ENCODE data around the gene ATP2B1. TPM values are rescaled to one million over a fixed set of nuclear protein-coding genes. Genes with fewer than 3 reads are reported as not detected.

ATP2B1 gene
- total RNA-seq, 2 donors from 2014 or later = 14.9 to 18.5 TPM

DNA sequence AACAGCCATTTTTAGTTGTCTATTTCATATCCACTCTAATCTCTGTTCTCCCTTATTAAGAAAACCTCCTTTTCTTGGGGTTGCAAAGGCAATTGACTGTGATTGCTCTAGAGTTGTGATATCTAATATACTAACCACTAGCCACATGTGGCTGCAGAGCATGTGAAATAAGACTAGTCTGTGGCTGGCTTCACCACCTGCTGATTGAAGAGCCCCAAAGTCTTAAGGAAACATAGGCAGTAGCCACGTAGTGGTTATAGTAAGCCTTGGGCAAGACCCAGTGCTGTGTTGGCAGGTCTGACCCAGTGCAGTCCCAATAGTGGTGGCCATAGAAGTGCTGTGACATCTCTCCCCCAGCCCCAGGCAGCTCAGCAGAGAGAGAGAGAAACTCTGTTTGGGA, 28.4 kb upstream of the ATP2B1 start:
- Histone ChIP-seq H3K27me3 (no peaks in the 10 kb centered on the region), H3K4me3 (no peak overlapping the region), H3K27ac (no peak overlapping the region), H3K36me3 (no peaks in the 10 kb centered on the region), H3K4me1 (no peaks in the 10 kb centered on the region), H3K9me3 (peaks cover 0 to 28% of the 10 kb centered on the region in 2 donors)
- no peak for DNase-seq (ENCODE audit: low spot score)
- TF ChIP-seq, protein P1, sequence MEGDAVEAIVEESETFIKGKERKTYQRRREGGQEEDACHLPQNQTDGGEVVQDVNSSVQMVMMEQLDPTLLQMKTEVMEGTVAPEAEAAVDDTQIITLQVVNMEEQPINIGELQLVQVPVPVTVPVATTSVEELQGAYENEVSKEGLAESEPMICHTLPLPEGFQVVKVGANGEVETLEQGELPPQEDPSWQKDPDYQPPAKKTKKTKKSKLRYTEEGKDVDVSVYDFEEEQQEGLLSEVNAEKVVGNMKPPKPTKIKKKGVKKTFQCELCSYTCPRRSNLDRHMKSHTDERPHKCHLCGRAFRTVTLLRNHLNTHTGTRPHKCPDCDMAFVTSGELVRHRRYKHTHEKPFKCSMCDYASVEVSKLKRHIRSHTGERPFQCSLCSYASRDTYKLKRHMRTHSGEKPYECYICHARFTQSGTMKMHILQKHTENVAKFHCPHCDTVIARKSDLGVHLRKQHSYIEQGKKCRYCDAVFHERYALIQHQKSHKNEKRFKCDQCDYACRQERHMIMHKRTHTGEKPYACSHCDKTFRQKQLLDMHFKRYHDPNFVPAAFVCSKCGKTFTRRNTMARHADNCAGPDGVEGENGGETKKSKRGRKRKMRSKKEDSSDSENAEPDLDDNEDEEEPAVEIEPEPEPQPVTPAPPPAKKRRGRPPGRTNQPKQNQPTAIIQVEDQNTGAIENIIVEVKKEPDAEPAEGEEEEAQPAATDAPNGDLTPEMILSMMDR (IDR thresholded peaks at IDR 0.05) = no peak

GRCh38 chr12:89733579-89734201, 25.1 kb upstream of the ATP2B1 start:
- Histone ChIP-seq H3K27me3 (no peaks in the 10 kb centered on the region), H3K4me3 (no peak overlapping the region), H3K9me3 (peaks cover 0 to 7% of the 10 kb centered on the region in 2 donors), H3K27ac (no peak overlapping the region), H3K36me3 (no peaks in the 10 kb centered on the region), H3K4me1 (no peaks in the 10 kb centered on the region)
- TF ChIP-seq, protein P1 (IDR thresholded peaks at IDR 0.05) = no peak
- no peak for DNase-seq (ENCODE audit: low spot score)

GRCh38 chr12:89732522-89732921, 23.9 kb upstream of the ATP2B1 start:
- H3K27ac ChIP-seq = no peak overlapping the region
- H3K9me3 ChIP-seq = peaks cover 0 to 7% of the 10 kb centered on the region in 2 donors
- no peaks in the 10 kb centered on the region for H3K4me1 ChIP-seq
- TF ChIP-seq, protein P1 (IDR thresholded peaks at IDR 0.05) = no peak
- H3K36me3 ChIP-seq = no peaks in the 10 kb centered on the region
- H3K27me3 ChIP-seq = no peaks in the 10 kb centered on the region
- no peak for DNase-seq (ENCODE audit: low spot score)
- no peak overlapping the region for H3K4me3 ChIP-seq

GRCh38 chr12:89731614-89732013, 23.0 kb upstream of the ATP2B1 start:
- Histone ChIP-seq H3K27ac (no peak overlapping the region), H3K27me3 (no peaks in the 10 kb centered on the region)
- TF ChIP-seq, protein P1 (IDR thresholded peaks at IDR 0.05) = no peak

DNA sequence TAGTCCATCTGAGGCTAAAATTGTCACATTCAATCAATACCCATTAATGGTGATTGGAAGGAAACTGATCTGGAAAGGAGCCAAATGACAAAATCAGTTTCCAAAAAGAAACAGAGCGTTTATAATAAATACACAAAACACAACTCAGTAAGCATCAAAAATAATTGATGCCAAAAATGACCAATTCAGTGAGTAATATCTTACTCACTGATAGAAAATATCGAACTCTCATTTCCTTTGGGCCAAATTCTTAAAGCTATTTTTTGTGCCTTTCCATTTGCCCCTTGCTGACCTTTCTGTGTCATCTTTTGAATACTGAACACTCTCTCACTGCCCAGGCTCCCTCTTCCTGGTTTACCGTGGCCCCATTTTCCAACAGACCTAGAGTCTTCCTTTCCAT, 22.5 kb upstream of the ATP2B1 start:
- peaks cover 0 to 7% of the 10 kb centered on the region in 2 donors for H3K9me3 ChIP-seq
- DNase-seq (ENCODE audit: low spot score) = no peak
- H3K27me3 ChIP-seq = no peaks in the 10 kb centered on the region
- no peak overlapping the region for H3K4me3 ChIP-seq
- no peak overlapping the region for H3K27ac ChIP-seq
- H3K4me1 ChIP-seq = no peaks in the 10 kb centered on the region
- TF ChIP-seq, protein P1 (IDR thresholded peaks at IDR 0.05) = no peak
- H3K36me3 ChIP-seq = no peaks in the 10 kb centered on the region

More at GRCh38 chr12:89731614-89732013, 23.0 kb upstream of the ATP2B1 start:
- Histone ChIP-seq H3K36me3 (no peaks in the 10 kb centered on the region), H3K9me3 (peaks cover 0 to 7% of the 10 kb centered on the region in 2 donors), H3K4me1 (no peaks in the 10 kb centered on the region), H3K4me3 (no peak overlapping the region)
- DNase-seq (ENCODE audit: low spot score) = no peak

- Histone ChIP-seq H3K36me3 (no peaks in the 10 kb centered on the region), H3K27ac (no peak overlapping the region), H3K9me3 (peaks cover 0 to 7% of the 10 kb centered on the region in 2 donors), H3K27me3 (no peaks in the 10 kb centered on the region), H3K4me3 (no peak overlapping the region), H3K4me1 (no peaks in the 10 kb centered on the region)
- no peak for DNase-seq (ENCODE audit: low spot score)
- TF ChIP-seq, protein P1 (IDR thresholded peaks at IDR 0.05) = no peak
These were observed 21.4 kb upstream of the ATP2B1 start for GRCh38 chr12:89729946-89730459.

Measured in right atrium auricular region (tissue), 2 donors.